Hepatocyte (in vitro differentiated cells): ENCODE measurements around the gene DMBX1.

Experiments
- CTCF ChIP-seq: fragments of 200-600 bp; sonication (generic); IDR thresholded peaks from 2 replicates; pipeline ENCODE4 v1.5.1; 2016; ENCODE audit warnings: antibody characterized with exemption, mild to moderate bottlenecking; ENCODE audit not compliant: poor library complexity
- EZH2phosphoT487 ChIP-seq: fragments of 200-600 bp; sonication (generic); IDR thresholded peaks from one replicate; pipeline ENCODE4 v1.6.1; 2018; ENCODE audit warnings: antibody characterized with exemption, mild to moderate bottlenecking, low read depth, moderate library complexity; ENCODE audit not compliant: unreplicated experiment, severe bottlenecking

DNA sequence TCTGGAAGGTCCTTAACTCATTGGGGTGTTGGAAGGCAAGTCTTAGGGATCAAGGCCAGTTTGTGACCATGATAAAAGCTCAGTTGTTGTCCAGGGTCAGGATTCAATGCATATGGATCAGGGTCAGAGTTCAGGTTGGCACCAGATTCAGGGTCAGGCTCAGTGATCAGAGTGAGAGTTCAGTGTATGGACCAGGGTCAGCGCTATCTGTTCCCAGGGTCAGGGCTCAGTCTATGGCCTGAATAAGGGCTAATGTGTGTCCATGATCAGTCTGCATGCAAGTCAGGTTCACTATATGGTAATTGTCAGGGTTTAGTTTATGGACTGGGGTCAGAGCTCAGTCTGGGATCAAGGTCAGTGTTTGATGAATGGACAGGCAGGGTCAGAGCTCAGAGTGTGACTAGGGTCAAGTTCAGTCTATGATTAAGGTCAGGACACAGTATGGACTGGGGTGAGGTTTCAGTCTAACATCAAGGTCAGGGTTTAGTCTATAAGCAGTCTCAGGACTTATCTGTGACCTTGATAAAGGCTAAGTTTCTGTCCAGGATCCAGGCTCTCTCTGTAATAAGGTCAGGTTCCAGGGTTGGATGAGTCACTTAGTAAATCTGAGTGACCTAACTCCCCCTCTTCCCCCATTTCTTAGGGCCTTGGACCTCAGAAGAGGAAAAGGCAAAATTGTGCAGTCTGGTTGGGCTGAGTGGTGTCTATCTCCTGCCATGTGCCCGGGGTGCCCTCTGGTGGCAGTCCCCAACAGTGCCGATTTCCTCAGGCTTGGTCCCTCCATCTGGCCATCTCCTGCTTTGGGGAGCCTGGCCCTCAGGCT is 38.0 kb downstream of the DMBX1 start:
- TF ChIP-seq CTCF (peak; percentile 79), EZH2phosphoT487 (no peak)
